K562 (cell line): ENCODE results near the gene FGF1. TPM values are rescaled to one million over a fixed set of nuclear protein-coding genes. Genes with fewer than 3 reads are reported as not detected.

ENCODE experiments used
- BCLAF1 ChIP-seq, 2 experiments: fragments of 450-650 bp in 1 of 2; IDR thresholded peaks; 2 replicates each; pipeline ENCODE4 v1.6.1; 2011 to 2017; ENCODE audit warnings: low read depth in 2 of 2, antibody characterized with exemption in 1 of 2, borderline replicate concordance in 1 of 2, low read length in 1 of 2, mild to moderate bottlenecking in 1 of 2, mixed read lengths in 1 of 2; ENCODE audit not compliant: control insufficient read depth in 1 of 2
- BCOR ChIP-seq: fragments of 450-650 bp; IDR thresholded peaks from 2 replicates; pipeline ENCODE4 v1.6.1; 2016
- CHCHD3 ChIP-seq: fragments of 250-450 bp; sonication (Bioruptor Pico); IDR thresholded peaks from 2 replicates; pipeline ENCODE4 v2.1.2; 2022; ENCODE audit warnings: mild to moderate bottlenecking
- CTCF ChIP-seq, 3 experiments: IDR thresholded peaks in 2 of 3; conservative IDR thresholded peaks in 1 of 3; 2 replicates each; pipeline ENCODE4 v1.5.1; 2011 to 2012; ENCODE audit warnings: low read length in 3 of 3, mild to moderate bottlenecking in 3 of 3, control low read depth in 2 of 3, improper control_type of control experiment in 1 of 3, inconsistent platforms in 1 of 3, low read depth in 1 of 3, mixed read lengths in 1 of 3, moderate library complexity in 1 of 3; ENCODE audit not compliant: insufficient read depth in 2 of 3
- ELF1 ChIP-seq: fragments of 200-800 bp; sonication (Bioruptor generic); IDR thresholded peaks from 2 replicates; pipeline ENCODE4 v1.6.1; 2016; ENCODE audit warnings: missing genetic modification characterization, missing compliant biosample characterization
- FIP1L1 ChIP-seq: fragments of 200-400 bp; formaldehyde crosslinking; IDR thresholded peaks from 2 replicates; pipeline ENCODE4 v1.6.1; 2018; ENCODE audit warnings: mild to moderate bottlenecking, low read depth, low read length; ENCODE audit not compliant: poor library complexity, severe bottlenecking
- NBN ChIP-seq: fragments of 450-650 bp; IDR thresholded peaks from 2 replicates; pipeline ENCODE4 v1.6.1; 2016; ENCODE audit warnings: low read depth, mild to moderate bottlenecking
- PCBP2 ChIP-seq: fragments of 200-400 bp; formaldehyde crosslinking; IDR thresholded peaks from 2 replicates; pipeline ENCODE4 v1.6.1; 2018; ENCODE audit warnings: low read length, low read depth, mild to moderate bottlenecking, moderate library complexity; ENCODE audit not compliant: poor library complexity, severe bottlenecking
- RAD21 ChIP-seq, 2 experiments: fragments of 250-450 bp in 1 of 2; fragments of 450-650 bp in 1 of 2; sonication (Bioruptor Pico) in 1 of 2; formaldehyde crosslinking in 1 of 2; IDR thresholded peaks in 1 of 2; conservative IDR thresholded peaks in 1 of 2; 2 replicates each; pipeline versions ENCODE4 v1.4.0 to v1.8.0; 2020 to 2022; ENCODE audit warnings: mild to moderate bottlenecking in 2 of 2, moderate library complexity in 1 of 2
- YBX1 ChIP-seq: fragments of 450-650 bp; IDR thresholded peaks from 2 replicates; pipeline ENCODE4 v1.7.1; 2016; ENCODE audit warnings: mild to moderate bottlenecking
- ZBTB33 ChIP-seq: sonication (generic); formaldehyde crosslinking; IDR thresholded peaks from 2 replicates; pipeline ENCODE4 v1.8.1; 2023; ENCODE audit warnings: mild to moderate bottlenecking, missing genetic modification reagents
- ZBTB34 ChIP-seq: fragments of 250-450 bp; sonication (Bioruptor Pico); IDR thresholded peaks from 2 replicates; pipeline ENCODE4 v1.8.0; 2021; ENCODE audit warnings: mild to moderate bottlenecking, moderate library complexity
- ZBTB7A ChIP-seq: IDR thresholded peaks from 2 replicates; pipeline ENCODE4 v1.6.1; 2011; ENCODE audit warnings: low read depth, mild to moderate bottlenecking, low read length, moderate library complexity, borderline replicate concordance; ENCODE audit not compliant: control insufficient read depth
- ZFX ChIP-seq: sonication (generic); formaldehyde crosslinking; IDR thresholded peaks from 2 replicates; pipeline ENCODE4 v1.8.0; 2022; ENCODE audit warnings: mild to moderate bottlenecking, missing genetic modification reagents, moderate library complexity
- ZKSCAN3 ChIP-seq: fragments of 250-450 bp; sonication (Bioruptor Pico); IDR thresholded peaks from 2 replicates; pipeline ENCODE4 v1.4.0; 2020
- ZNF232 ChIP-seq: sonication (generic); formaldehyde crosslinking; IDR thresholded peaks from 2 replicates; pipeline ENCODE4 v1.8.0; 2022; ENCODE audit warnings: mild to moderate bottlenecking, missing genetic modification reagents
- ZNF398 ChIP-seq: fragments of 250-450 bp; sonication (Bioruptor Pico); IDR thresholded peaks from 2 replicates; pipeline ENCODE4 v1.8.0; 2021; ENCODE audit warnings: moderate library complexity, mild to moderate bottlenecking, inconsistent platforms
- polyA plus RNA-seq, 8 experiments: library from polyadenylated mRNA; depleted of rRNA in 4 of 8; stranded (reverse) in 5 of 8; unstranded in 3 of 8; fragments of >200 nt; fragmentation: Nextera tagmentation in 2 of 8; fragmentation: Illumina TruSeq in 1 of 8; extraction: Ambion mirVana in 2 of 8; extraction: Trizol in 1 of 8; gene quantifications; 2 replicates each; pipeline versions ENCODE4 v1.2.1 to v1.2.3, GENCODE V29; 2011 to 2014; ENCODE audit warnings: inconsistent platforms in 1 of 8, missing spikeins in 1 of 8
- total RNA-seq, 7 experiments: library from RNA; depleted of rRNA in 6 of 7; stranded (reverse); fragments of >200 nt in 6 of 7; fragmentation: Illumina TruSeq in 2 of 7; extraction: Trizol in 2 of 7; gene quantifications; 2 replicates each; pipeline versions ENCODE4 v1.2.1 to v1.2.3, GENCODE V29; 2011 to 2021; ENCODE audit warnings: low replicate concordance in 1 of 7

The FGF1 gene
- total and polyA plus RNA-seq, 9 of the 15 experiments (the other 6 are each of a cell fraction or from before 2014, with no cell fraction given): not detected

GRCh38 chr5:142611154-142611553, 74.7 kb downstream of the FGF1 start (continued):
- TF ChIP-seq ZNF232 (CRISPR knock-in tag): no peak
- no peak for TF ChIP-seq ZBTB33 (CRISPR knock-in tag)
- no peak for TF ChIP-seq PCBP2
- no peak for TF ChIP-seq YBX1
- TF ChIP-seq ZBTB7A: no peak
- no peak for TF ChIP-seq NBN
- no peak for TF ChIP-seq ZKSCAN3 (CRISPR knock-in tag)
- TF ChIP-seq CTCF (IDR thresholded peaks at IDR 0.05 in 2 of 3, conservative IDR thresholded peaks at IDR 0.05 in 1 of 3; ENCODE audit: insufficient read depth in 2 of 3, low read depth in 1 of 3, low read length in 3 of 3): peak; percentile 73 to 80 (median 73)
- TF ChIP-seq ZBTB34 (CRISPR knock-in tag): no peak
- TF ChIP-seq RAD21 (CRISPR knock-in tag; conservative IDR thresholded peaks at IDR 0.05 in 1 of 2, IDR thresholded peaks at IDR 0.05 in 1 of 2): peak; percentile 76 to 77
- TF ChIP-seq BCLAF1 (IDR thresholded peaks at IDR 0.05; ENCODE audit: borderline replicate concordance in 1 of 2, control insufficient read depth in 1 of 2, low read depth in 2 of 2, low read length in 1 of 2): no peak
- no peak for TF ChIP-seq ELF1
- no peak for TF ChIP-seq ZNF398 (CRISPR knock-in tag)
- no peak for TF ChIP-seq CHCHD3 (CRISPR knock-in tag)
- TF ChIP-seq ZFX (CRISPR knock-in tag): no peak
- TF ChIP-seq FIP1L1: no peak
- no peak for TF ChIP-seq BCOR
